GM23338 (cell line): ENCODE measurements around the gene CNTNAP2.

Experiments
- EZH2phosphoT487 ChIP-seq: fragments of 200-600 bp; sonication (generic); IDR thresholded peaks from one replicate; pipeline ENCODE4 v1.8.1; 2018; ENCODE audit warnings: antibody characterized with exemption; ENCODE audit not compliant: unreplicated experiment
- TF ChIP-seq, protein P1 (sequence below), 2 experiments: fragments of 200-600 bp in 1 of 2; sonication (generic) in 1 of 2; conservative IDR thresholded peaks; 2 replicates each; pipeline versions ENCODE4 v1.5.1 to v1.6.1; 2016 to 2017; ENCODE audit warnings: antibody characterized with exemption in 2 of 2, low read depth in 2 of 2, mild to moderate bottlenecking in 2 of 2, moderate library complexity in 1 of 2
- TF ChIP-seq, protein P2 (sequence below): IDR thresholded peaks from one replicate; pipeline ENCODE4 v1.6.1; 2018; ENCODE audit warnings: antibody characterized with exemption; ENCODE audit not compliant: unreplicated experiment

DNA sequence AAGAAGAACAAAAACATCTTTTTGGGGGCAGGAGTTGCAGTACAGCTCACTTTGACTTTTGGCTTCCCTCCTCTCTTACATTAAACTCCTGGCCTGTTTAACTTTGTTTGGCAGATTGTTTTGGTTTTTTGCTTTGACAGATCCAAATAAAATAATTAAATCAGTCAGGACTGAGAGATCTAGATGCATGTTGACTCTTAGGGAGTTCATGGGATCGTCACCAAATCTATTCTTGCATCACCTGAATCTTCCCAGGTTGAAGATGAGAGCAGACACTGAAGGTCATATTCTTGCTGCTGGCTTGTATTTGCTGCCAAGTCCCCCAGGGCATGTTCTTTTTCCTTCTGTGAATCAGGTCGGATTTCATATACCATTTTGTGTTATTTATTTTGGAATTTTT, 759.4 kb downstream of the CNTNAP2 start:
- no peak for TF ChIP-seq EZH2phosphoT487
- TF ChIP-seq, protein P1, sequence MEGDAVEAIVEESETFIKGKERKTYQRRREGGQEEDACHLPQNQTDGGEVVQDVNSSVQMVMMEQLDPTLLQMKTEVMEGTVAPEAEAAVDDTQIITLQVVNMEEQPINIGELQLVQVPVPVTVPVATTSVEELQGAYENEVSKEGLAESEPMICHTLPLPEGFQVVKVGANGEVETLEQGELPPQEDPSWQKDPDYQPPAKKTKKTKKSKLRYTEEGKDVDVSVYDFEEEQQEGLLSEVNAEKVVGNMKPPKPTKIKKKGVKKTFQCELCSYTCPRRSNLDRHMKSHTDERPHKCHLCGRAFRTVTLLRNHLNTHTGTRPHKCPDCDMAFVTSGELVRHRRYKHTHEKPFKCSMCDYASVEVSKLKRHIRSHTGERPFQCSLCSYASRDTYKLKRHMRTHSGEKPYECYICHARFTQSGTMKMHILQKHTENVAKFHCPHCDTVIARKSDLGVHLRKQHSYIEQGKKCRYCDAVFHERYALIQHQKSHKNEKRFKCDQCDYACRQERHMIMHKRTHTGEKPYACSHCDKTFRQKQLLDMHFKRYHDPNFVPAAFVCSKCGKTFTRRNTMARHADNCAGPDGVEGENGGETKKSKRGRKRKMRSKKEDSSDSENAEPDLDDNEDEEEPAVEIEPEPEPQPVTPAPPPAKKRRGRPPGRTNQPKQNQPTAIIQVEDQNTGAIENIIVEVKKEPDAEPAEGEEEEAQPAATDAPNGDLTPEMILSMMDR (conservative IDR thresholded peaks at IDR 0.05; ENCODE audit: low read depth in 2 of 2), result no peak
- TF ChIP-seq, protein P2, sequence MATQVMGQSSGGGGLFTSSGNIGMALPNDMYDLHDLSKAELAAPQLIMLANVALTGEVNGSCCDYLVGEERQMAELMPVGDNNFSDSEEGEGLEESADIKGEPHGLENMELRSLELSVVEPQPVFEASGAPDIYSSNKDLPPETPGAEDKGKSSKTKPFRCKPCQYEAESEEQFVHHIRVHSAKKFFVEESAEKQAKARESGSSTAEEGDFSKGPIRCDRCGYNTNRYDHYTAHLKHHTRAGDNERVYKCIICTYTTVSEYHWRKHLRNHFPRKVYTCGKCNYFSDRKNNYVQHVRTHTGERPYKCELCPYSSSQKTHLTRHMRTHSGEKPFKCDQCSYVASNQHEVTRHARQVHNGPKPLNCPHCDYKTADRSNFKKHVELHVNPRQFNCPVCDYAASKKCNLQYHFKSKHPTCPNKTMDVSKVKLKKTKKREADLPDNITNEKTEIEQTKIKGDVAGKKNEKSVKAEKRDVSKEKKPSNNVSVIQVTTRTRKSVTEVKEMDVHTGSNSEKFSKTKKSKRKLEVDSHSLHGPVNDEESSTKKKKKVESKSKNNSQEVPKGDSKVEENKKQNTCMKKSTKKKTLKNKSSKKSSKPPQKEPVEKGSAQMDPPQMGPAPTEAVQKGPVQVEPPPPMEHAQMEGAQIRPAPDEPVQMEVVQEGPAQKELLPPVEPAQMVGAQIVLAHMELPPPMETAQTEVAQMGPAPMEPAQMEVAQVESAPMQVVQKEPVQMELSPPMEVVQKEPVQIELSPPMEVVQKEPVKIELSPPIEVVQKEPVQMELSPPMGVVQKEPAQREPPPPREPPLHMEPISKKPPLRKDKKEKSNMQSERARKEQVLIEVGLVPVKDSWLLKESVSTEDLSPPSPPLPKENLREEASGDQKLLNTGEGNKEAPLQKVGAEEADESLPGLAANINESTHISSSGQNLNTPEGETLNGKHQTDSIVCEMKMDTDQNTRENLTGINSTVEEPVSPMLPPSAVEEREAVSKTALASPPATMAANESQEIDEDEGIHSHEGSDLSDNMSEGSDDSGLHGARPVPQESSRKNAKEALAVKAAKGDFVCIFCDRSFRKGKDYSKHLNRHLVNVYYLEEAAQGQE, result no peak
